Nephron (organoid): Measurements from ENCODE around the gene OR51A2.

ENCODE experiments used
- H3K27ac Mint-ChIP-seq, 3 experiments: 2 replicates each; pipeline ENCODE4 v1.8.0; 2020; ENCODE audit warnings: mixed read lengths in 3 of 3, mild to moderate bottlenecking in 2 of 3, moderate library complexity in 1 of 3
- H3K27me3 Mint-ChIP-seq: 2 replicates; pipeline ENCODE4 v1.8.0; 2021; ENCODE audit warnings: low read depth, mild to moderate bottlenecking, moderate library complexity, mixed read lengths
- H3K36me3 Mint-ChIP-seq: 2 replicates; pipeline ENCODE4 v1.8.0; 2020; ENCODE audit warnings: low read depth, mixed read lengths
- H3K4me1 Mint-ChIP-seq: 2 replicates; pipeline ENCODE4 v1.8.0; 2020; ENCODE audit warnings: mixed read lengths
- H3K4me3 Mint-ChIP-seq, 3 experiments: 2 replicates each; pipeline ENCODE4 v1.8.0; 2020; ENCODE audit warnings: mild to moderate bottlenecking in 3 of 3, mixed read lengths in 3 of 3, moderate library complexity in 2 of 3
- H3K9me3 Mint-ChIP-seq: 2 replicates; pipeline ENCODE4 v1.8.0; 2020; ENCODE audit warnings: mixed read lengths
- TF ChIP-seq, protein P1 (sequence below), 3 experiments: fragments of 200-600 bp; sonication (generic); IDR thresholded peaks; one replicate each; pipeline ENCODE4 v1.5.0; 2021; ENCODE audit warnings: antibody characterized with exemption in 3 of 3; ENCODE audit not compliant: unreplicated experiment in 3 of 3

OR51A2 gene

DNA sequence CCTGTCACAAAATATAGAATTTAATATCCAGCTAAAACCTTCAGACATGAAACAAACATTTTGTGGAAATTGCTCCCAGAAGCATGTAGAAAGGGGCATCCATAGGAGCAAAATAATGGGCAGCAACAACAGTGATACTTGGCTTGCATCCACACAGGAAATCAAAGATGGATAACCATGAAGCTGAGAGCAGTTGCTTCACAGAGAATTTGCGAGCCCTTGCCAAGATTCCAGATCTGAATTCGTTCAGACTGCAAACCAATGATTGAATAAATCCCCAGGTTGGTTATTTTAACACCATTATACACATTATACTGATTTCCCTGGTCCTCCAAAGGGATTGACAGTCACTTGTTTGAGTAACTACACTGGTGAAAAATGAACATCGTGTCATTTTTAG, 23.5 kb upstream of the OR51A2 start:
- peak overlapping the region in 1 of 3 experiments; percentile 56 for H3K27ac Mint-ChIP-seq
- no peaks in the 10 kb centered on the region for H3K36me3 Mint-ChIP-seq
- H3K27me3 Mint-ChIP-seq = no peaks in the 10 kb centered on the region
- H3K9me3 Mint-ChIP-seq = peaks cover 2% of the 10 kb centered on the region
- H3K4me1 Mint-ChIP-seq = peaks cover 17% of the 10 kb centered on the region
- H3K4me3 Mint-ChIP-seq = no peak overlapping the region
- TF ChIP-seq, protein P1, sequence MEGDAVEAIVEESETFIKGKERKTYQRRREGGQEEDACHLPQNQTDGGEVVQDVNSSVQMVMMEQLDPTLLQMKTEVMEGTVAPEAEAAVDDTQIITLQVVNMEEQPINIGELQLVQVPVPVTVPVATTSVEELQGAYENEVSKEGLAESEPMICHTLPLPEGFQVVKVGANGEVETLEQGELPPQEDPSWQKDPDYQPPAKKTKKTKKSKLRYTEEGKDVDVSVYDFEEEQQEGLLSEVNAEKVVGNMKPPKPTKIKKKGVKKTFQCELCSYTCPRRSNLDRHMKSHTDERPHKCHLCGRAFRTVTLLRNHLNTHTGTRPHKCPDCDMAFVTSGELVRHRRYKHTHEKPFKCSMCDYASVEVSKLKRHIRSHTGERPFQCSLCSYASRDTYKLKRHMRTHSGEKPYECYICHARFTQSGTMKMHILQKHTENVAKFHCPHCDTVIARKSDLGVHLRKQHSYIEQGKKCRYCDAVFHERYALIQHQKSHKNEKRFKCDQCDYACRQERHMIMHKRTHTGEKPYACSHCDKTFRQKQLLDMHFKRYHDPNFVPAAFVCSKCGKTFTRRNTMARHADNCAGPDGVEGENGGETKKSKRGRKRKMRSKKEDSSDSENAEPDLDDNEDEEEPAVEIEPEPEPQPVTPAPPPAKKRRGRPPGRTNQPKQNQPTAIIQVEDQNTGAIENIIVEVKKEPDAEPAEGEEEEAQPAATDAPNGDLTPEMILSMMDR (IDR thresholded peaks at IDR 0.05; ENCODE audit: unreplicated experiment in 3 of 3) = no peak

DNA sequence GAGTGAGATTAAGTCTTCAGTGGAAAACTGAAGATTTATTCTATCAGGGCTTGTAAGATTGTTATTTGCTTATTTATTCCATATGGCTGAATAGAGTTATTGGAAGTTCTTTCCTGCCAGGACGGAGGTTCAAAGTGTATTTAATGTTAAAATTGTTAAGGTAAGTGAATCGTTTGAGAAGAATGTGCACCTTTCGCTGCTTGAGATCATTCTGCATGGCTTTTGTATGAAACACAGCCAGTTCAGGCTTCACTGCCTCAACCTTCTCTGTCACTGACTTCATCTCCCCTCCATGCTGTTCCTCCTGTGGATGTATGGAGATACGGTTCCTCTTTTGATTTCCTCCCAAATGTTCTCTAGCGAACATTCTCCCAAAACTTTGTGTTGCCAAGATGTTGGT, 19.9 kb upstream of the OR51A2 start:
- H3K27me3 Mint-ChIP-seq = no peaks in the 10 kb centered on the region
- H3K4me1 Mint-ChIP-seq = peaks cover 17% of the 10 kb centered on the region
- H3K9me3 Mint-ChIP-seq = peaks cover 2% of the 10 kb centered on the region
- H3K4me3 Mint-ChIP-seq = no peak overlapping the region
- TF ChIP-seq, protein P1 (IDR thresholded peaks at IDR 0.05; ENCODE audit: unreplicated experiment in 3 of 3) = no peak
- peak overlapping the region in 2 of 3 experiments; percentile 29 to 40 for H3K27ac Mint-ChIP-seq
- H3K36me3 Mint-ChIP-seq = no peaks in the 10 kb centered on the region

DNA sequence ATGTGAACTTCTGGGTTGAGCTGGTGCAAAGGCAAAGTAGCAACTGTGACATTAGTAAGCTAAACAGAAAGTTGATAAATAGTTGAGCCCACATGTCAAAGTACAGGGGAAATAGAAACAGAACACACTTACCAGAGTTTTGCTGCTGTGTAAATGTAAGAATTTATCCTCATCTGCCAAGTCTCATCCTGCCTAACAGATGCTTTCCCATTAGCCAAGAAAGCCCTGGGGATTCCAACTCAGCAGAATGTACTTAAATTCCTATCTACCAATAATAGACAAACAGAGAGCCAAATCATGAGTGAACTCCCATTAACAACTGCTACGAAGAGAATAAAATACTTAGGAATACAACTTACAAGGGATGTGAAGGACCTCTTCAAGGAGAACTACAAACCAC, 7.3 kb upstream of the OR51A2 start:
- peaks cover 6% of the 10 kb centered on the region for H3K4me1 Mint-ChIP-seq
- H3K4me3 Mint-ChIP-seq = no peak overlapping the region
- no peaks in the 10 kb centered on the region for H3K27me3 Mint-ChIP-seq
- no peaks in the 10 kb centered on the region for H3K36me3 Mint-ChIP-seq
- peaks cover 11% of the 10 kb centered on the region for H3K9me3 Mint-ChIP-seq
- TF ChIP-seq, protein P1 (IDR thresholded peaks at IDR 0.05; ENCODE audit: unreplicated experiment in 3 of 3) = no peak
- H3K27ac Mint-ChIP-seq = no peak overlapping the region

DNA sequence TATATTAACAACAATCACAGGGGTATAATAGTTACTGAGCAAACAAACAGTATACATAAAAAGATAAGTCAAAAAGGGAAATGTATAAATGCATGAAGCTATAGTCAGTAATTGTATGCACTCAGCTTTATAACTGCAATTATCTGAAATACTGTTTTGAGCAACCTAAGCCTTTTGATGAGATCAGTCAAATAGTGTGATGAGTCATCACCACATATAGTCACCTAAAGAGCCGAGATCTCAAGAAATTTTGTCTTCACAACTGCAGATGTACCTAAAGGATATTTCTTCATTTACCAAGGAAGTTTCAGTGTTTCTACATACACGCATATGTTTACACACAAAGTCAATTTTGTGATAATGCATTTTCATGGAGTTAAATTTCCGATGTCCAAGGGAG, 5.4 kb upstream of the OR51A2 start:
- H3K4me1 Mint-ChIP-seq = peaks cover 6% of the 10 kb centered on the region
- H3K27ac Mint-ChIP-seq = no peak overlapping the region
- TF ChIP-seq, protein P1 (IDR thresholded peaks at IDR 0.05; ENCODE audit: unreplicated experiment in 3 of 3) = no peak
- no peaks in the 10 kb centered on the region for H3K36me3 Mint-ChIP-seq
- H3K4me3 Mint-ChIP-seq = no peak overlapping the region
- no peaks in the 10 kb centered on the region for H3K27me3 Mint-ChIP-seq
- H3K9me3 Mint-ChIP-seq = peaks cover 11% of the 10 kb centered on the region

DNA sequence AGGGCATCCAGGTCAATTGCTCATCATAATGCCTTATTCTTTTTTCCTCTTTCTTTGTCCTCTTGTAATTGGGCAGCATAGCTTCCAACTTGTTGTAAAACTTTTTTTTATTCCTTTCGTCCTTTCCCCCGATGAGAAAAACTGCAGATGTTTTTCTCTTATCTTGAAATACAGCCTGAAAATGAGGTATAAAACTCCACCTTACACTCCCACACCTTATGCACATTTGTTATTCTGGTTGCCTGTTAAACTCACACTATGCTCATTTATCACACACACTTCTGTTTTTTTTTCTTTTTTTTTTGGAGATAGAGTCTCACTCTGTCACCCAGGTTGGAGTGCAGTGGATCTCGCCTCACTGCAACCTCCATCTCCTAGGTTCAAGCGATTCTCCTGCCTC, 1.9 kb upstream of the OR51A2 start:
- Mint-ChIP-seq H3K9me3 (peaks cover 2% of the 10 kb centered on the region), H3K27ac (no peak overlapping the region), H3K27me3 (no peaks in the 10 kb centered on the region), H3K4me1 (no peaks in the 10 kb centered on the region), H3K36me3 (no peaks in the 10 kb centered on the region), H3K4me3 (no peak overlapping the region)
- TF ChIP-seq, protein P1 (IDR thresholded peaks at IDR 0.05; ENCODE audit: unreplicated experiment in 3 of 3) = no peak

DNA sequence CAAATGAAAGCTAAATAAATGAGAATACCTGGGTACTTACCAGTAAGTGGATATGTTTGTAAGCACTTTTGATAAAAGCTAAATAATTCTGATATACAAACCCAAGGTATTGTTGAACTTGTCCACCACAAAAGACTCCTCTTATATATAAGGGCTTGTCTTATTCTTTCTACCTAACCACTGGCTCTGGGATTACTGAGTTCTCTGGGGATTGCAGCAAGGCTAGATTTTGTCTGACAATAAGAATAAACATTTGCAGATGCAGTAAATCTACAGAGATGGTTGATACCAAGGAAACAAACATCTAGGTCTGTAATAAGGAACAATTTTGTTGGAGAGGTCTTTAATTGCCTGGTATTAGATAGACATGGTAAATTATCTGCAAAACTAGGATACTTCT, 8.0 kb downstream of the OR51A2 start, which contains the start of gene OR51A4:
Gene OR51A4 (minus strand): TSS at position 101 of the 400 bp plus-strand sequence. CDS start 505 bp downstream, outside the sequence.
- Mint-ChIP-seq H3K36me3 (no peaks in the 10 kb centered on the region), H3K27ac (no peak within 1 kb of the TSS), H3K9me3 (no peaks in the 10 kb centered on the region), H3K4me1 (no peaks in the 10 kb centered on the region), H3K4me3 (no peak within 1 kb of the TSS), H3K27me3 (no peaks in the 10 kb centered on the region)
- TF ChIP-seq, protein P1 (IDR thresholded peaks at IDR 0.05; ENCODE audit: unreplicated experiment in 3 of 3) = no peak
